H1 (cell line): ENCODE results near the gene CCDC183. TPM values are rescaled to one million over a fixed set of nuclear protein-coding genes. Genes with fewer than 3 reads are reported as not detected.
A peak's percentile ranks its signal among the peaks of the same experiment; 100 is the strongest.

Experiments
- CTCF ChIA-PET: fragments of 300-600 bp; sonication (Branson Sonifier 250); formaldehyde crosslinking; loops from one replicate; lab custom pipeline; 2021; ENCODE audit not compliant: partially characterized antibody; lab: Charles Lee
- POLR2A ChIA-PET: fragments of 300-600 bp; sonication (Branson Sonifier 250); formaldehyde crosslinking; loops from one replicate; lab custom pipeline; 2021; ENCODE audit warnings: inconsistent platforms; ENCODE audit not compliant: partially characterized antibody; lab: Charles Lee
- DNase-seq, 2 experiments: peaks; one replicate each; pipeline versions ENCODE4 v3.0.0 to v3.0.0-alpha.2; 2010 to 2022; ENCODE audit warnings: low spot score in 2 of 2, low read depth in 1 of 2, mixed read lengths in 1 of 2
- FAIRE-seq: peaks from 2 replicates; lab custom pipeline; 2011; peaks lifted over from hg19 to GRCh38; lab: Jason Lieb, UNC
- H2AFZ ChIP-seq: 2 replicates; pipeline ENCODE4 v1.8.1; 2012; ENCODE audit warnings: low read length, inconsistent platforms
- H2AK5ac ChIP-seq: 2 replicates; pipeline ENCODE4 v1.6.1; 2013; ENCODE audit warnings: low read depth, low read length
- H2BK120ac ChIP-seq: replicated peaks from 2 replicates; pipeline ENCODE3; 2013; ENCODE audit warnings: low read depth, low read length, inconsistent platforms
- H2BK12ac ChIP-seq: 2 replicates; pipeline ENCODE4 v1.6.1; 2013; ENCODE audit warnings: low read depth, low read length
- H2BK15ac ChIP-seq: 2 replicates; pipeline ENCODE4 v1.6.1; 2013; ENCODE audit warnings: low read length
- H2BK20ac ChIP-seq: 2 replicates; pipeline ENCODE4 v1.6.1; 2013; ENCODE audit warnings: low read length
- H2BK5ac ChIP-seq: 2 replicates; pipeline ENCODE4 v1.6.1; 2013; ENCODE audit warnings: low read depth, low read length
- H3K14ac ChIP-seq: 2 replicates; pipeline ENCODE4 v1.6.1; 2013; ENCODE audit warnings: inconsistent platforms; ENCODE audit not compliant: insufficient read length
- H3K18ac ChIP-seq: 2 replicates; pipeline ENCODE4 v1.6.1; 2013; ENCODE audit warnings: low read length; ENCODE audit errors: extremely low read depth
- H3K23ac ChIP-seq: 2 replicates; pipeline ENCODE4 v1.6.1; 2013; ENCODE audit warnings: inconsistent platforms; ENCODE audit not compliant: insufficient read length
- H3K23me2 ChIP-seq: 2 replicates; pipeline ENCODE4 v1.6.1; 2013; ENCODE audit warnings: low read depth, low read length
- H3K27ac ChIP-seq: 2 replicates; pipeline ENCODE4 v1.6.1; 2011; ENCODE audit warnings: low read depth, low read length, inconsistent platforms
- H3K27me3 ChIP-seq, 4 experiments: replicated peaks in 1 of 4; 1 replicate in 1 of 4; 2 replicates in 3 of 4; pipeline versions ENCODE4 v1.6.1 to v1.8.1; 2011 to 2013; ENCODE audit warnings: low read length in 3 of 4, mild to moderate bottlenecking in 3 of 4, inconsistent platforms in 2 of 4, mixed read lengths in 2 of 4, moderate library complexity in 1 of 4; ENCODE audit not compliant: control insufficient read depth in 3 of 4, insufficient read depth in 3 of 4; ENCODE audit errors: extremely low read depth in 1 of 4
- H3K36me3 ChIP-seq, 4 experiments: 2 replicates each; pipeline versions ENCODE4 v1.6.1 to v1.8.1; 2011 to 2013; ENCODE audit warnings: mild to moderate bottlenecking in 4 of 4, low read length in 3 of 4, moderate library complexity in 2 of 4, control low read depth in 1 of 4, inconsistent platforms in 1 of 4; ENCODE audit not compliant: insufficient read depth in 4 of 4, control insufficient read depth in 2 of 4
- H3K4ac ChIP-seq: replicated peaks from 2 replicates; pipeline ENCODE3; 2013; ENCODE audit warnings: low read length, low read depth, mixed read lengths, inconsistent platforms; ENCODE audit not compliant: insufficient read length
- H3K4me1 ChIP-seq, 4 experiments: replicated peaks in 1 of 4; 1 replicate in 1 of 4; 2 replicates in 3 of 4; pipeline versions ENCODE4 v1.6.1 to v1.8.1; 2011 to 2013; ENCODE audit warnings: low read length in 3 of 4, inconsistent platforms in 2 of 4, mixed read lengths in 1 of 4; ENCODE audit not compliant: insufficient read depth in 4 of 4, control insufficient read depth in 3 of 4
- H3K4me2 ChIP-seq, 2 experiments: 2 replicates each; pipeline versions ENCODE4 v1.6.1 to v1.8.1; 2011 to 2013; ENCODE audit warnings: low read depth in 2 of 2, low read length in 2 of 2, control low read depth in 1 of 2, inconsistent platforms in 1 of 2, mild to moderate bottlenecking in 1 of 2; ENCODE audit not compliant: insufficient read depth in 1 of 2
- H3K4me3 ChIP-seq, 4 experiments: fragments of 200-600, 300-600 bp in 1 of 4; sonication (generic), shearing (Covaris generic), sonication (Bioruptor Twin) in 1 of 4; 2 replicates each; pipeline versions ENCODE4 v1.5.1 to v1.8.1; 2011 to 2016; ENCODE audit warnings: low read length in 4 of 4, low read depth in 3 of 4, control low read depth in 2 of 4, inconsistent platforms in 2 of 4, mild to moderate bottlenecking in 2 of 4, mixed read lengths in 1 of 4, moderate library complexity in 1 of 4; ENCODE audit not compliant: insufficient read depth in 2 of 4; ENCODE audit errors: extremely low read depth in 1 of 4
- H3K56ac ChIP-seq: replicated peaks from 2 replicates; pipeline ENCODE3; 2013; ENCODE audit warnings: low read depth, mild to moderate bottlenecking, mixed read lengths, low read length, inconsistent platforms; ENCODE audit not compliant: insufficient read length
- H3K79me1 ChIP-seq: 2 replicates; pipeline ENCODE4 v1.6.1; 2013; ENCODE audit warnings: low read depth, low read length, control low read depth
- H3K79me2 ChIP-seq, 2 experiments: 2 replicates each; pipeline versions ENCODE4 v1.6.1 to v1.8.1; 2012 to 2013; ENCODE audit warnings: low read length in 2 of 2, mild to moderate bottlenecking in 2 of 2, inconsistent platforms in 1 of 2; ENCODE audit not compliant: insufficient read depth in 2 of 2, control insufficient read depth in 1 of 2
- H3K9ac ChIP-seq, 4 experiments: replicated peaks in 1 of 4; 1 replicate in 1 of 4; 2 replicates in 3 of 4; pipeline versions ENCODE4 v1.6.1 to v1.8.1; 2011 to 2013; ENCODE audit warnings: low read depth in 3 of 4, low read length in 3 of 4, control low read depth in 2 of 4, mild to moderate bottlenecking in 2 of 4, moderate library complexity in 2 of 4, inconsistent platforms in 1 of 4; ENCODE audit errors: extremely low read depth in 1 of 4
- H3K9me3 ChIP-seq, 2 experiments: 2 replicates each; pipeline versions ENCODE4 v1.6.1 to v1.8.1; 2012 to 2013; ENCODE audit warnings: mild to moderate bottlenecking in 2 of 2, moderate library complexity in 2 of 2, control low read depth in 1 of 2, inconsistent platforms in 1 of 2, low read depth in 1 of 2, low read length in 1 of 2, mixed read lengths in 1 of 2; ENCODE audit not compliant: insufficient read depth in 2 of 2
- H4K20me1 ChIP-seq, 2 experiments: replicated peaks in 1 of 2; 2 replicates each; pipeline versions ENCODE3 to v1.8.1; 2011 to 2013; ENCODE audit warnings: inconsistent platforms in 2 of 2, low read length in 2 of 2, mild to moderate bottlenecking in 1 of 2; ENCODE audit not compliant: insufficient read depth in 2 of 2, control insufficient read depth in 1 of 2
- H4K5ac ChIP-seq: 2 replicates; pipeline ENCODE4 v1.6.1; 2013; ENCODE audit warnings: low read length, low read depth, mixed read lengths, inconsistent platforms; ENCODE audit not compliant: insufficient read length
- H4K8ac ChIP-seq: 2 replicates; pipeline ENCODE4 v1.8.0; 2013; ENCODE audit warnings: mild to moderate bottlenecking, moderate library complexity, low read length, inconsistent platforms; ENCODE audit not compliant: insufficient read depth; ENCODE audit errors: extremely low read depth
- H4K91ac ChIP-seq: replicated peaks from 2 replicates; pipeline ENCODE3; 2013; ENCODE audit warnings: low read length, mixed read lengths, inconsistent platforms; ENCODE audit not compliant: insufficient read length
- BRCA1 ChIP-seq: IDR thresholded peaks from 2 replicates; pipeline ENCODE4 v1.6.1; 2012; ENCODE audit warnings: low read depth, low read length, improper control_type of control experiment
- CBX8 ChIP-seq: fragments of 300-800, 300-1000 bp; sonication (generic); IDR thresholded peaks from 2 replicates; pipeline ENCODE4 v1.7.1; 2016; ENCODE audit warnings: low read depth, low read length, borderline replicate concordance
- EZH2 ChIP-seq: fragments of 200-600 bp; sonication (generic); IDR thresholded peaks from 2 replicates; pipeline ENCODE4 v1.7.1; 2012; ENCODE audit warnings: low read depth, mild to moderate bottlenecking, moderate library complexity, low read length, inconsistent platforms; ENCODE audit not compliant: severe bottlenecking
- HDAC2 ChIP-seq, 2 experiments: fragments of 300-600 bp in 1 of 2; sonication (generic) in 1 of 2; IDR thresholded peaks; 2 replicates each; pipeline ENCODE4 v1.6.1; 2011 to 2012; ENCODE audit warnings: low read depth in 2 of 2, low read length in 2 of 2, mild to moderate bottlenecking in 2 of 2, moderate library complexity in 2 of 2, borderline replicate concordance in 1 of 2, inconsistent platforms in 1 of 2
- JUND ChIP-seq: IDR thresholded peaks from 2 replicates; pipeline ENCODE4 v1.6.1; 2011; ENCODE audit warnings: mild to moderate bottlenecking, improper control_type of control experiment, low read length
- KDM4A ChIP-seq: IDR thresholded peaks from one replicate; pipeline ENCODE4 v1.7.1; 2012; ENCODE audit warnings: low read depth, mild to moderate bottlenecking, moderate library complexity, low read length, inconsistent platforms; ENCODE audit not compliant: severe bottlenecking
- SAP30 ChIP-seq: fragments of 300-600 bp; sonication (generic); IDR thresholded peaks from 2 replicates; pipeline ENCODE4 v1.7.1; 2012; ENCODE audit warnings: low read length, moderate library complexity, mild to moderate bottlenecking, inconsistent platforms; ENCODE audit not compliant: insufficient read depth, insufficient replicate concordance
- WGBS, 2 experiments: shearing (Covaris generic) in 1 of 2; methylation state at CpG; one replicate each; pipeline versions ENCODE4 v1.1.6 to v1.1.7; 2013 to 2015; ENCODE audit warnings: low lambda C conversion rate in 2 of 2, mixed read lengths in 2 of 2, inconsistent platforms in 1 of 2, low coverage in 1 of 2, missing lambda C conversion rate in 1 of 2; ENCODE audit not compliant: insufficient replicate concordance in 2 of 2, insufficient coverage in 1 of 2, insufficient read length in 1 of 2; ENCODE audit errors: extremely low coverage in 1 of 2, missing lambda C conversion rate in 1 of 2; 5-methylcytosine and 5-hydroxymethylcytosine counted together
- polyA plus RNA-seq, 7 experiments: library from polyadenylated mRNA; depleted of rRNA in 3 of 7; stranded (reverse) in 5 of 7; unstranded in 2 of 7; fragments of >200 nt in 5 of 7; fragments of 200-250 nt in 2 of 7; gene quantifications; 1 replicate in 5 of 7; 2 replicates in 1 of 7; 4 replicates in 1 of 7; pipeline versions ENCODE4 v1.2.1 to v1.2.3, GENCODE V29; 2011 to 2013; ENCODE audit warnings: missing spikeins in 2 of 7, mixed read lengths in 2 of 7
- total RNA-seq: library from RNA; stranded (reverse); fragmentation: NEBNext Ultra II Directional; extraction: Animal tissue kit (Norgen Biotek cat#: 25700); gene quantifications from 2 replicates; pipeline ENCODE4 v1.2.1, GENCODE V29; 2021
- TF ChIP-seq, protein P1 (sequence below): IDR thresholded peaks from 2 replicates; pipeline ENCODE4 v1.6.1; 2011; ENCODE audit warnings: low read depth, mild to moderate bottlenecking, low read length; ENCODE audit not compliant: insufficient read depth

CCDC183 gene
- total and polyA plus RNA-seq, 2 of the 8 experiments (the other 6 are each of a cell fraction or from before 2014, with no cell fraction given): 0.51 to 1.6 TPM

DNA sequence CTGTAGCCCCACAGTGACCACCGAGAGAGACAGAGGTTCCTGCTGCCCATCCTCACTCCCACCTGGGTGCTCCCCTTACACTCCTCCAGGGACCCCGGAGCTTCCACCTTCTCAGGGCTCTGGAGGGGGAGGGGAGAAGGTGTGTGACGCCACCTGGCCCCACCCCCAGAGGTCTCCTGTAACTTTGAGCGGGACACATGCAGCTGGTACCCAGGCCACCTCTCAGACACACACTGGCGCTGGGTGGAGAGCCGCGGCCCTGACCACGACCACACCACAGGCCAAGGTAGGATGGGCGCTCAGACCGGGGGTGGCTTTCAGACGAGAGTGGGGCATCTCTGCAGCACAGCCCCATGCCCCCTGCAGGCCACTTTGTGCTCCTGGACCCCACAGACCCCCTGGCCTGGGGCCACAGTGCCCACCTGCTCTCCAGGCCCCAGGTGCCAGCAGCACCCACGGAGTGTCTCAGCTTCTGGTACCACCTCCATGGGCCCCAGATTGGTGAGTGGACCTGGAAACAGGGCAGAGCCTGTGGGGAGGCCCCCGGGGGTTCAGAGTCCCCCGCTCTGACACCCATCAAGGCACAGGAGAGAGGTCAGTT is 60.5 kb downstream of the CCDC183 start:
- Histone ChIP-seq H2BK12ac (no peak overlapping the region), H4K20me1 (peaks cover 0 to 17% of the 10 kb centered on the region in 2 experiments), H3K18ac (no peak overlapping the region), H4K8ac (peak overlapping the region; percentile 53), H3K56ac (no peak overlapping the region), H3K4me1 (no peaks in the 10 kb centered on the region; a peak in 1 of 7 replicates), H3K9ac (no peak overlapping the region), H3K14ac (no peak overlapping the region), H3K9me3 (no peaks in the 10 kb centered on the region), H3K27ac (no peak overlapping the region), H4K91ac (no peak overlapping the region), H3K4me2 (no peak overlapping the region), H3K79me2 (no peaks in the 10 kb centered on the region), H3K4ac (no peak overlapping the region), H2BK20ac (no peak overlapping the region), H2BK15ac (no peak overlapping the region), H3K27me3 (no peaks in the 10 kb centered on the region), H3K79me1 (no peaks in the 10 kb centered on the region), H2AFZ (no peak overlapping the region), H3K36me3 (peaks cover 1 to 7% (median 4%) of the 10 kb centered on the region in 4 experiments; a peak in 5 of 8 replicates), H3K23ac (no peak overlapping the region), H3K4me3 (no peak overlapping the region), H3K23me2 (no peaks in the 10 kb centered on the region), H2BK5ac (no peak overlapping the region), H2AK5ac (0 out of 2 replicates have a peak overlapping the region, but pooled peaks have one; percentile 6), H2BK120ac (no peak overlapping the region), H4K5ac (no peak overlapping the region)
- DNase-seq (peak in 1 of 2 experiments; percentile 52), FAIRE-seq (no peak)
- 82% methylated on average over 13 of the region's 14 CpGs; no CpG with 5 or more reads in 1 of the 2 experiments for WGBS, 2 experiments
- CTCF ChIA-PET: interaction anchor here (0.7 to 1.7 kb wide), 6 partner anchors 14 to 61 kb away, joined by 3 to 5 read pairs (median 4); partner anchors contain the start of genes AJM1 and CCDC183
- POLR2A ChIA-PET: interaction anchor here (0.6 to 16.2 kb wide), 9 partner anchors 9 to 82 kb away, joined by 3 to 248 read pairs (median 3); partner anchors contain the start of genes AJM1, EDF1 and RABL6
- TF ChIP-seq CBX8: no peak
- no peak for TF ChIP-seq KDM4A
- no peak for TF ChIP-seq HDAC2 (IDR thresholded peaks at IDR 0.05; ENCODE audit: borderline replicate concordance in 1 of 2, low read depth in 2 of 2, low read length in 2 of 2)
- no peak for TF ChIP-seq SAP30
- TF ChIP-seq EZH2: no peak
- TF ChIP-seq, protein P1, sequence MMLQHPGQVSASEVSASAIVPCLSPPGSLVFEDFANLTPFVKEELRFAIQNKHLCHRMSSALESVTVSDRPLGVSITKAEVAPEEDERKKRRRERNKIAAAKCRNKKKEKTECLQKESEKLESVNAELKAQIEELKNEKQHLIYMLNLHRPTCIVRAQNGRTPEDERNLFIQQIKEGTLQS: no peak
- no peak for TF ChIP-seq JUND
- no peak for TF ChIP-seq BRCA1
